BLaER1 treated with 17β-estradiol and CSF1 and Interleukin-3, amounts not matched to agents 10 nM and 100 nM (cell line): ENCODE data around the gene FNDC5.

Experiments
- H3K27ac ChIP-seq, 11 experiments: shearing (Covaris generic); formaldehyde crosslinking; 2 replicates each; pipeline ENCODE4 v1.8.1; 2022
- H3K27me3 ChIP-seq, 11 experiments: shearing (Covaris generic); formaldehyde crosslinking; 2 replicates each; pipeline ENCODE4 v1.8.1; 2022
- H3K36me3 ChIP-seq, 11 experiments: shearing (Covaris generic); formaldehyde crosslinking; 2 replicates each; pipeline ENCODE4 v1.8.1; 2022
- H3K4me1 ChIP-seq, 10 experiments: shearing (Covaris generic); formaldehyde crosslinking; 2 replicates each; pipeline ENCODE4 v1.8.1; 2022
- H3K4me2 ChIP-seq, 11 experiments: shearing (Covaris generic); formaldehyde crosslinking; 2 replicates each; pipeline ENCODE4 v1.8.1; 2022
- H3K4me3 ChIP-seq, 10 experiments: shearing (Covaris generic); formaldehyde crosslinking; 2 replicates each; pipeline ENCODE4 v1.8.1; 2022
- H3K9ac ChIP-seq, 11 experiments: shearing (Covaris generic); formaldehyde crosslinking; 2 replicates each; pipeline ENCODE4 v1.8.1; 2022
- H3K9me3 ChIP-seq, 11 experiments: shearing (Covaris generic); formaldehyde crosslinking; replicated peaks in 1 of 11; 2 replicates each; pipeline ENCODE4 v1.8.1; 2022
- H4K20me1 ChIP-seq, 11 experiments: shearing (Covaris generic); formaldehyde crosslinking; 2 replicates each; pipeline ENCODE4 v1.8.1; 2022
- Cebpa-rat ChIP-seq, 11 experiments: shearing (Covaris generic); IDR thresholded peaks; 2 replicates each; pipeline ENCODE4 v1.8.1; 2022

Gene FNDC5

DNA sequence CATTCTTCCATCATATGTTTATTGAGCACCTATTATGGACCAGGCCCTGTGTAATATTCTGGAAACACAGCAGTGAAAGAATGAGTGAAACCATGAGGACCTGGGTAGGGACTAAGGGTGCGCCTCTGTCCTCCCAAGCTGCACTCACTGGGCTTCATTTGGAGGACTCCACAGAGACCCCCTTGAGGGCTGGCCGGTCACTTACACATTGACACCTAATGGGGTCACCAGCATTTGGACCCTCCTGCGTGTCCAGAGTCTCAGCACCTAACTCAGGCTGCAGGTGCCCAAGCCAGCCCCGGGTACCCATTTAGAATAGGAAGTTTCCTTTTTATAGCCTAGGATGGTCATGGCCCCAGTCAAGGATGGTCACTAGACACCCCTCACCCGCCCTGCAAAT, 2.8 kb upstream of the FNDC5 start:
- peak overlapping the region in 9 of 11 experiments; percentile 61 to 95 (median 87); a peak in 18 of 22 replicates for H3K4me2 ChIP-seq
- no peaks in the 10 kb centered on the region for H3K9me3 ChIP-seq
- H3K4me3 ChIP-seq = peak overlapping the region in 1 of 10 experiments; percentile 45; a peak in 1 of 20 replicates
- H4K20me1 ChIP-seq = peaks cover 0 to 34% (median 27%) of the 10 kb centered on the region in 11 experiments; a peak in 18 of 22 replicates
- 0 out of 22 replicates have a peak, but pooled peaks cover 0 to under 1% (median 0%) of the 10 kb centered on the region in 11 experiments for H3K36me3 ChIP-seq
- peaks cover 37 to 45% (median 38%) of the 10 kb centered on the region in 11 experiments for H3K27me3 ChIP-seq
- TF ChIP-seq Cebpa-rat (IDR thresholded peaks at IDR 0.05) = no peak
- H3K27ac ChIP-seq = peak overlapping the region in 2 of 11 experiments; percentile 53 to 55; a peak in 2 of 22 replicates
- H3K4me1 ChIP-seq = peaks cover 18 to 58% (median 49%) of the 10 kb centered on the region in 10 experiments
- peak overlapping the region in 6 of 11 experiments; percentile 47 to 73 (median 64); a peak in 7 of 22 replicates for H3K9ac ChIP-seq

DNA sequence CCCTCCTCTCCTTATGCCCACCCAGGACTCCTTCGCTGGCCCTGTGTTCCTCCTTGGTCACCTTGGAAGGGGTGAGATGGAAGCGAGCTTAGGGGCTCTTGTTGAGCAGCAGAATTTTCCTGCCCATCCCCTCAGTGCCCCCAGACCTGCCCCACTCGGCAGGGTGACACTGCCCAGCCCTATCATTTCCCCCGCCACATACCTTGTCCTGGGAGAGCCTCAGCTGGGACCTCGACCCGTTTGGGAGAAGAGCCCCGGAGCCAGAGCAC, 1.4 kb upstream of the FNDC5 start:
- peaks cover 37 to 54% (median 44%) of the 10 kb centered on the region in 11 experiments for H3K27me3 ChIP-seq
- H3K36me3 ChIP-seq = peaks cover 0 to 14% (median 0%) of the 10 kb centered on the region in 11 experiments; a peak in 4 of 22 replicates
- H4K20me1 ChIP-seq = peaks cover 0 to 48% (median 27%) of the 10 kb centered on the region in 11 experiments; a peak in 18 of 22 replicates
- H3K4me2 ChIP-seq = peak overlapping the region in 10 of 11 experiments; percentile 39 to 95 (median 85); a peak in 19 of 22 replicates
- no peak for TF ChIP-seq Cebpa-rat (IDR thresholded peaks at IDR 0.05)
- H3K4me1 ChIP-seq = peaks cover 18 to 58% (median 49%) of the 10 kb centered on the region in 10 experiments
- H3K9me3 ChIP-seq = no peaks in the 10 kb centered on the region
- H3K4me3 ChIP-seq = peak overlapping the region in 7 of 10 experiments; percentile 4 to 47 (median 45); a peak in 7 of 20 replicates
- H3K9ac ChIP-seq = peak overlapping the region in 4 of 11 experiments; percentile 38 to 58 (median 40); a peak in 5 of 22 replicates
- peak overlapping the region in 3 of 11 experiments; percentile 29 to 44 (median 35); a peak in 3 of 22 replicates for H3K27ac ChIP-seq

DNA sequence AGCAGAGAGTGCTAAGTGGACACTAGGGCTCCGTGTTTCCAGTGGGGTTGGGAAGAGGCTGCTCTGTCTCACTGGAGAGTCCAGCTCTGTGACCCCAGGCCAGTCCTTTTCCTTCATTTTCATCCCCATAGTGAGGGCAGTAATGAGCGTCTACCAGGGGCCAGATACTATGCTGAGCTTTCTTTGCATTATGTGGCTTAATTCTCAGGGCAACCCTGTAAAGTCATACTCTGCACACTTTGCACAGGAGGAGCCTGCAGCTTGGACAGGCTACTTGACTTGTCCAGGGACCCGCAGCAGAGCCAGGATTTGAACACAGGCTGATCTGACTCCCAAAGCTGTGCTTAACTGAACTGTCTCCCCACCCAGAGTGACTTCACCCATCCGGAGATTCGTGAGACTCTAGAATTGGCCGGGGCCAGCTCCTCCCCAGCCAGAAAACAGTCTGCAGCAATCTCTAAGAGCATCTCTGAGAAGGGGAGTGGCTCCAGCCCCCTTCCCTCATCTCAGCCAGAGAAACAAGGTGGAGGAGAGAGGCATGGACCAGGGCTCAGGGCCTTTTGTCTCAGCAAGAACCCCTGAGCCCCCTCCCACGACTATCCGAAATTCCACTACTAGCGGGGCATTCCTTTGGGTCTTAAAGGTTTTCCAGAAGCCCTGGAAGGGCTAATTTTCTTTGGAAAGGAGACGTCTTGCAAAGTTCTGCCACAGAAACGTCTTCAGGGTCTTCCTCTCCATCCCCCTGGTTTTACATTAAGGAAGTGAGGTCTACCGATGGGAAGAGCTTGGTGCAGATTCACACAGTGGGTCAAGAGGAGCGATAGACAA, 866 bp upstream of the FNDC5 start:
- Histone ChIP-seq H3K36me3 (peaks cover 0 to 14% (median 0%) of the 10 kb centered on the region in 11 experiments; a peak in 4 of 22 replicates), H3K9ac (peak overlapping the region in 5 of 11 experiments; percentile 28 to 58 (median 38); a peak in 6 of 22 replicates), H3K4me1 (peaks cover 17 to 54% (median 46%) of the 10 kb centered on the region in 10 experiments), H3K9me3 (no peaks in the 10 kb centered on the region), H3K4me3 (peak overlapping the region in 8 of 10 experiments; percentile 43 to 64 (median 48); a peak in 13 of 20 replicates), H3K4me2 (peak overlapping the region; percentile 73 to 95 (median 84); a peak in 20 of 22 replicates), H3K27me3 (peaks cover 37 to 54% (median 44%) of the 10 kb centered on the region in 11 experiments), H3K27ac (peak overlapping the region in 3 of 11 experiments; percentile 29 to 44 (median 35); a peak in 3 of 22 replicates), H4K20me1 (peaks cover 0 to 49% (median 27%) of the 10 kb centered on the region in 11 experiments; a peak in 18 of 22 replicates)
- TF ChIP-seq Cebpa-rat (IDR thresholded peaks at IDR 0.05) = no peak

DNA sequence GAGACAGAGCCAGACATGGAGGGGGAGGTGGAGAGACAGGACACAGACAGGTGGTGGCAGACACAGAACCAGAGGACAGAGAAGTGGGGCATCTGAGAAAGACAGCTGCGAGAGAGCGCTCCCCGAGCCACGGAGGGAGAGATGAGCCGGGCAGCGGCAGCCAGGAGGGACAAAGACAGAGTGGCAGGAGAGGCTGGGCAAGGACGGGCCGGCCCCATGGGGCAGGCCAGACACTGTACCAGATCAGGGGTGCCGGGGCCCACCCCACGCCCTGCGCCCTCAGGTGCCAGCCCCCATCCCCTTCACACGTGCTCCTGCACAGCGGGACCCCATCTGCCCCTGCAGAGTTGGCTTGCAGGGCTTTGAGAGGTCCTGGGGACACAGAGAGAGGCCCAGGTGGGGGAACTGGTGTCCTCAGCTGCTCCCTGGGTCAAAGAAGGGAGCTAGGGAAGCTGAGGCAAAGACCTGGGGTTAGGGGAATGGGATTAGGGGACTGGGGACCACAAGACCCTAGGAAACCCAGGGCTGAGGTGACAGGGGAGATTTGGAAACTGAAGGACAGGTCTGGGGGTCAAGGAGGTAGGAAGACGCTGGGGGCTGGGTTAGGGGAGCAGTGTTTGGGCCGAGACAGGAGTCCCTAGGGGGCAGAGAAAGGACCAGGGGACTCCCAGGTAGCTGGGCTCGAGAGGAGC, 643 bp downstream of the FNDC5 start:
- TF ChIP-seq Cebpa-rat (IDR thresholded peaks at IDR 0.05) = no peak
- Histone ChIP-seq H3K4me2 (peak overlapping the region; percentile 73 to 95 (median 84); a peak in 17 of 22 replicates), H3K9me3 (no peaks in the 10 kb centered on the region), H4K20me1 (peaks cover 0 to 49% (median 27%) of the 10 kb centered on the region in 11 experiments; a peak in 18 of 22 replicates), H3K27me3 (peaks cover 37 to 54% (median 44%) of the 10 kb centered on the region in 11 experiments), H3K36me3 (peaks cover 0 to 14% (median 0%) of the 10 kb centered on the region in 11 experiments; a peak in 4 of 22 replicates), H3K4me3 (peak overlapping the region in 9 of 10 experiments; percentile 29 to 64 (median 47); a peak in 10 of 20 replicates), H3K27ac (no peak overlapping the region), H3K9ac (peak overlapping the region in 1 of 11 experiments; percentile 39; a peak in 3 of 22 replicates), H3K4me1 (peaks cover 5 to 44% (median 35%) of the 10 kb centered on the region in 10 experiments; a peak in 18 of 20 replicates)

DNA sequence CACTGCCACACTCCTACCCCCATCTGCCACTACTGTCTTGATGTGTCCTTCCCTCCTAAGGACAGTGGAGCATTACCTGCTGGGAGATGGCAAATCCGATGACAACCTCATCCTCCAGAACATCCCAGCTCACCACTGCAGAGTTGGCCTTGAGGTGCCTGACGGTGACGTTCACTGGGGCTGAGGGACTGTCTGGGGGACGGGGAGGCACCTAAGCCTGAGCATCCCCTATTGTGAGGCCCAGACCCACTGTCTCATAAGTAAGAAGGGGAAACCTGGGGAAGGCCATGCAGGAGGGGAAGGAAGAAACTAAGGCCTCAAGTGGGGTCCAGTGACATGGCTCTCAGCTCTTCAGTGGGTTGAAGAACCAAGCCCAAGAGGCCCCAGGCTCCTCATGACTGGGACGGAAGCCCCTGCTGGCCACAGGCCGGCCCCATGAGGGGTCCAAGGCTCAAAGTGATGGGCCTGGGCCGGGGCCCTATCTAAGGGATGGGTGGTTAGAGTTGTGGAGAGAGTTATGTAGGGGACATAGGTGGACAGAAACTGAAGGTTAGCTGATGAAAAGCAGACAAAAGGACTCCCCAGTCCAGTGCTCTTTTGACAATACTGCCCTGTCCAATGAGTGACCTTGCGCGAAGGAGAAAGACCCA, 1.8 kb downstream of the FNDC5 start:
- Histone ChIP-seq H3K36me3 (peaks cover under 1 to 23% (median 8%) of the 10 kb centered on the region in 11 experiments; a peak in 13 of 22 replicates), H3K9ac (no peak overlapping the region), H4K20me1 (peaks cover 0 to 55% (median 27%) of the 10 kb centered on the region in 11 experiments; a peak in 18 of 22 replicates), H3K27me3 (peaks cover 37 to 54% (median 44%) of the 10 kb centered on the region in 11 experiments), H3K27ac (no peak overlapping the region), H3K9me3 (no peaks in the 10 kb centered on the region), H3K4me1 (peaks cover 6 to 39% (median 33%) of the 10 kb centered on the region in 10 experiments; a peak in 18 of 20 replicates), H3K4me3 (no peak overlapping the region), H3K4me2 (no peak overlapping the region)
- TF ChIP-seq Cebpa-rat (IDR thresholded peaks at IDR 0.05) = no peak

DNA sequence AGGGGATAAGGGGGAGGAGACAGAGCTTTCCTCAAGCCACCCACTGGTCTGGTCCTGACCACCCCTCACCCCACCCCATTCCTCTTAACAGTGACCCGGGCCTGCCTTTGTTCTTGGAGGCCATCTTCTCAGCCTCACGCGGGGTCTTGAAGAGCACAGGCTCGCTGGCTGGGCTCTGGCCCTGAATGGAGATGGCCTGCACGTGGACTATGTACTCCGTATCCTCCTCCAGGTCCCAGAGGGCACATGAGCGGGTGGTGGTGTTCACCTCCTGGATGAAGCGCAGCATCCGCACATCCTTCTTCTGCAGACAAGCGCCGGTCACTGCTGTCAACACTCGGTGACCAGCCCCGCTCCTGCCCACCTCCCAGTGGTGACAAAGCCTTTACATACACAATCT, 2.6 kb downstream of the FNDC5 start:
- H3K36me3 ChIP-seq = peaks cover 5 to 31% (median 15%) of the 10 kb centered on the region in 11 experiments; a peak in 17 of 22 replicates
- peaks cover 0 to 64% (median 27%) of the 10 kb centered on the region in 11 experiments; a peak in 18 of 22 replicates for H4K20me1 ChIP-seq
- no peaks in the 10 kb centered on the region for H3K9me3 ChIP-seq
- no peak overlapping the region for H3K27ac ChIP-seq
- H3K9ac ChIP-seq = no peak overlapping the region
- peaks cover 37 to 54% (median 44%) of the 10 kb centered on the region in 11 experiments for H3K27me3 ChIP-seq
- H3K4me1 ChIP-seq = peaks cover 15 to 31% (median 25%) of the 10 kb centered on the region in 10 experiments; a peak in 19 of 20 replicates
- no peak for TF ChIP-seq Cebpa-rat (IDR thresholded peaks at IDR 0.05)
- no peak overlapping the region for H3K4me3 ChIP-seq
- H3K4me2 ChIP-seq = no peak overlapping the region

DNA sequence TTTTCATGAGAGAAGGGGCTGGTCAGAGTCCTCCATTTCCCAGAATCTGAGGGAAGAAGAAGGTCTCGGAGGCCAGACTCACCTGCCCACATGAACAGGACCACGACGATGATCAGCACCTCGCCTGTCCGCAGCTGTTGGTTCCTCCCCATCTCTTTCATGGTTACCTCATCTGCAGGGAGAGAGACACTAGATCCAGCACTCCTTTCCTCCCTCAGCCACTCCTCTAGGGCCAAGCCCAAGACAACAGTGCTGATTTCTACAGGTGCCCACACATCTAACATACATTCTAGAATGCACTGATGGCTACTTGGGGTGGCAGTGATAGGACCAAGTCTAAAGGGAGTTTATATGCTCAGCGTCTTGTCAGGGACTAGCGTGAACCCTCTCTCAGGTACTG, 3.0 kb downstream of the FNDC5 start:
- Histone ChIP-seq H3K4me3 (no peak overlapping the region), H4K20me1 (peaks cover 0 to 67% (median 27%) of the 10 kb centered on the region in 11 experiments; a peak in 18 of 22 replicates), H3K36me3 (peaks cover 8 to 35% (median 19%) of the 10 kb centered on the region in 11 experiments; a peak in 18 of 22 replicates), H3K4me1 (peaks cover 16 to 27% (median 21%) of the 10 kb centered on the region in 10 experiments), H3K4me2 (no peak overlapping the region), H3K27me3 (peaks cover 37 to 51% (median 44%) of the 10 kb centered on the region in 11 experiments), H3K9ac (no peak overlapping the region), H3K27ac (no peak overlapping the region), H3K9me3 (no peaks in the 10 kb centered on the region)
- no peak for TF ChIP-seq Cebpa-rat (IDR thresholded peaks at IDR 0.05)

DNA sequence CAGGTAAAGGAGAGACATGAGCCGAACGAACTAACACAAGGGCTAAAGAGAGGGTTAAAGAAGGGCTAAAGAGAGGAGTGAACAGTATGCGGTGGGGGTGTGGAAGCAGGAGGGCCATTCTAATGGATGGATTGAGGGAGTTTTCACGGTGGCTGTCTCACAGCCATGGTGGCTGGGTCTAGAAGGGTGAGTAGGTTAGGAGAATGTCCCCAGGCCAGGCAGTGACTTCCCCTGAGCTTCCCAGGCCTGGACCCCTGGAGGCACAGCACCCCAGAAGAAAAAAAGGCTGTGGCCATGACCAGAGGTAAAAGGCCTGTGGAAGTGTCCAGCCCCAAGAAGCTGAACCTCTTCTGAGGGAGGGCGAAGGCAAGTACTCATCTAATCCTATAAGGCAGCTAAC, 3.6 kb downstream of the FNDC5 start:
- Histone ChIP-seq H3K4me3 (no peak overlapping the region), H3K9ac (no peak overlapping the region), H3K9me3 (no peaks in the 10 kb centered on the region), H3K4me2 (no peak overlapping the region), H3K27me3 (peaks cover 35 to 46% (median 42%) of the 10 kb centered on the region in 11 experiments), H3K36me3 (peaks cover 8 to 40% (median 24%) of the 10 kb centered on the region in 11 experiments; a peak in 19 of 22 replicates), H3K27ac (no peak overlapping the region), H4K20me1 (peaks cover 0 to 66% (median 26%) of the 10 kb centered on the region in 11 experiments; a peak in 18 of 22 replicates), H3K4me1 (peaks cover 12 to 24% (median 21%) of the 10 kb centered on the region in 10 experiments)
- no peak for TF ChIP-seq Cebpa-rat (IDR thresholded peaks at IDR 0.05)
